GM19023 (cell line): Measurements from ENCODE around the gene MS4A18.
"Not testable (repeated sequence)": the region's sequence is repeated elsewhere in the genome, so short reads cannot be mapped to it uniquely, and the experiment has no call there.

Experiments used
- ATAC-seq: cut with Tn5 transposase; IDR thresholded peaks from one replicate; pipeline ENCODE4 v1.9.1; 2021; ENCODE audit warnings: mild to moderate bottlenecking, moderate library complexity; ENCODE audit not compliant: unreplicated experiment

Gene MS4A18

DNA sequence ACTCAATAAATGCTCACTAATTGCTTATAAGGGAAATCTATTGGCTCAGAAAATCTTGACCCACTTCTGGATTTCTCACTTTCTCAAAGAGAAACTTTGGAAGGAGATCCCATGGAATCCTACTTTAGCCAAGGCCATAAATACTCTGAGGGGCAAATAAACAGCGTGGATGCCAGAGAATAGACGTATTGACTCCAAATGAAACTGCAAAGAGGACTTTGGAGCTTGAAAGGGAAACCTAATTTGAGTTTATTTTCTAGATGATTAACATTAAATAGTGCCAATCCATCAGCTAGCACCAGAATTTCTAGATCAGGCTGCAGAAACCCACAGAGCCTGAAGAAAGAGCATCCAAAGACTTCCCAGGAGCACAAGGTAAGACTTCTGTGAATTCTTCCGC, at the start of gene MS4A18:
Gene MS4A18 (plus strand): TSS at position 301 of the 400 bp plus-strand sequence.
- no peak for ATAC-seq

DNA sequence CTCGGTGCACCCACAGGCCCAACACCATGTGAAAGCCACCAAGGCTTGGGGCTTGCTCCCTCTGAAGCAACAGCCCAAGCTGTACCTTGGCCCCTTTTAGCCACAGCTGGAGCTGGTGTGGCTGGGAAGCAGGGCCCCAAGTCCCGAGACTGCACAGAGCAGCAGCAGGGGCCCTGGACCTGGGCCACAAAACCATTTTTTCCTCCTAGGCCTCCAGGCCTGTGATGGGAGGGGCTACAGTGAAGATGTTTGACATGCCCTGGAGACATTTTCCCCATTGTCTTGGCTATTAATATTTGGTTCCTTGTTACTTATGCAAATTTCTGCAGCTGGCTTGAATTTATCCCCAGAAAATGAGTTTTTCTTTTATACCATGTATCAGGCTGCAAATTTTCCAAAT, 46.3 kb upstream of the MS4A18 start:
- ATAC-seq: not testable (repeated sequence)

DNA sequence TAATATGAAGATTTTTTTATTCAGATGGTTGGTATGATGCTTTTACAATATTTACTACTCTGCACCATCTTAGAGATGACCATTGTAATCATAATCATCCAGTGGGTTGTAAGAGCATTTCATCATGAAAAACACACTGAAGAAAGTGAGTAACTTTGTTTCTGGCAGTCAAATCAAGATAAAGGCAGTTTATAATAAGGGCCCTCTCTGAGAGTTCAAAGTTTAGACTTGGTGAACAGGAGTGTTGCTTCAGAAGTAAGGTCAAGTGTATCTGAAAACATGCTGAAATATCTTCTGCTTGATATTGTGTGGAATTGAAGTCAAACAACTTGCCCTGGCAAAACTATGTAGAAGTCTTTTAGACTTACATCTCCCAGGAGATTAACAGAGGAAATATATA, 44.6 kb upstream of the MS4A18 start:
- ATAC-seq: no peak

DNA sequence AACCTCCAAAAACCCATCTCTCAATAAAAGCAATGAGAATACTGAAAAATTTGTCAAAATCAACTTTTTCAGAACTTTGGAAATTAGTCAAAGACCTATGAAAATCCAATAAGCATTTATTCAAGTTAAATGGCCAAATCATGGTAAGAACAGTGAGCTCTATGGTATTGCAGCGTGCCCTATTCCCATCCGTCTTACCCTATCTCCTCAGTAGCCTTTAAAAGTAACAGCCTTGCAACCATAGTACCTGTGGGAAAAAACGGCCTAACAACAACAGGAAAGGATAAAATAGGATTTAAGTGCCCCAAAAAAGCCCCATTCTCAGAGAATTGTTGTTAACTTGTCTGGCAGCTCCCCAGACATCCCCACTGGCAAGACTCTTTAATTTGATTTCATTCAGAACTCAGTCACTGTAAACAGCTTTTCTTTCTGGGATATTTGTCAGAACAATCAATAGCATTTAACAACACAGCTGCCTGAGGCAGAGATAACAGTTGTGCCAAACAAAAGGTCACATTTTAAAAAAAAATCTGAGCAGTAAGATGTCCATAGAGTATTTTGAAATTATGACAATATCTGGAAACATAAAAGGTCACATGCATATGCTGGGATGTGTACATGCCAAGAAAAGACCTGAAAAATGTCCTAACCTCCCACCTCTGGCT, 43.9 kb upstream of the MS4A18 start:
- no peak for ATAC-seq

GRCh38 chr11:60684541-60684848, 40.0 kb upstream of the MS4A18 start:
- ATAC-seq: not testable (repeated sequence)

- ATAC-seq: no peak
Observed at GRCh38 chr11:60691661-60692060, 32.9 kb upstream of the MS4A18 start.

DNA sequence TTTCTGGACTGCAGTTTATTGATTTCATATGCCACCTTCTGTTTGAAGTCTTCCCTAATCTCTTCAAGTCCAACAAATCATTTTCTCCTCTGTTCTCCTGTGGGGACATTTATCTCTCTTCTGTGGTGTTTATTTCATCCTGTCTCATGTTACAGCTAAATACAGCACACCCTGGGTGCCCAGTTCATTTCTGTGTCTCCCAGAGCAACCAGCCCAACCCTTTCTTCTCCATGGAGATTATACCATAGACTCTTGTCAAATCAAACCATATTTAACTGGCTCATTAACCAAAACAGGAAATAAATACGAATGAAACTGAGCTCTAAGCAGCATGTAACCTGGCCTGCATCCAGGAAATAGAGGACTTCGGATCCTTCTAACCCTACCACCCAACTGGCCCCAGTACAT, 25.2 kb upstream of the MS4A18 start, which contains the start of gene MS4A8:
Gene MS4A8 (plus strand): TSS at position 329 of the 408 bp plus-strand sequence. CDS start 1,249 bp downstream, outside the sequence.
- ATAC-seq: no peak

- no peak for ATAC-seq
Observed at GRCh38 chr11:60699936-60700335, 24.6 kb upstream of the MS4A18 start.

DNA sequence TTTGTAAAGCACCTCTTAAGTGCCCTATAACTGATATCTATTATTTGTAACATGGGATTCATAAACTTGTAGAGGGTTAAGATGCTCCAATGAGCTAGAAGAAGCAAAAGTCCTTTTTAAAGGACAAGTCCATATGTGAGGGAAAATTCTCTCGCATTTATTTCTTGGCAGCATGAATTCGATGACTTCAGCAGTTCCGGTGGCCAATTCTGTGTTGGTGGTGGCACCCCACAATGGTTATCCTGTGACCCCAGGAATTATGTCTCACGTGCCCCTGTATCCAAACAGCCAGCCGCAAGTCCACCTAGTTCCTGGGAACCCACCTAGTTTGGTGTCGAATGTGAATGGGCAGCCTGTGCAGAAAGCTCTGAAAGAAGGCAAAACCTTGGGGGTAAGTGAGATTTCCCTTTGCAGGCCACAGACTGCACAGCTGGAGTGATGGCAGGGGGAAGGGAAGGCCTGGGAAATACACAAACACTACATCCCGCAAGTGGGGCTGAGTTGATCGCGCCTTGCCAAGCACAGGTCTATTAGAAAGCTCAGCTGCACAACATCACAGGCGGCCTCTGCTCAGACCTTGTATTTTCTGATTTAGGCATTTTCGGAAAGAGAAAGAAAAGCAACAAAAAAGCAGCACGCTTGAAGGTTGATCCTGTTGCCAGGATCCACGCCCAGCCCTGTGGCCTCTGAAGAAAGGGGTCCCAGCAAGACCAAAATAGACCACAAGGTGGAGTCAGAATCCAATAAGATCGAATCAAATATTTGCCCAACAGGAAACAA, 23.6 kb upstream of the MS4A18 start:
- no peak for ATAC-seq

DNA sequence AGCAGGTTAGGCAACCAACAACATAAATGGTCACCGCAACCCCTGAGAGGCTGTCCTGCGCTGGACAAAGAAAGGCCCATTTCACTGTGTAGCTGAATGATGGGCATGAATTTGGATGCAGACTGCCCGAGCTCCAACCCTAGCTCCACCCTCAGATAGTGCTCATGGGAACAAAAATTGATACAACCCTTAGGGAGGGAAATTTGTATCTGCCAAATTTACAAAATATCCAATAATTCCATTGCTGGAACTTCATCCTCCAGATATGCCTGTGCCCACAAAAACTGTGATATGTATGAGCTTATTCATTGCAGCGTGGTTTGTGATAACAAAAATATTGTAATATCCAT, 23.1 kb upstream of the MS4A18 start:
- ATAC-seq: no peak

- ATAC-seq: no peak
Observed at GRCh38 chr11:60703374-60703773, 21.1 kb upstream of the MS4A18 start.

GRCh38 chr11:60705895-60706294, 18.6 kb upstream of the MS4A18 start:
- ATAC-seq: no peak

DNA sequence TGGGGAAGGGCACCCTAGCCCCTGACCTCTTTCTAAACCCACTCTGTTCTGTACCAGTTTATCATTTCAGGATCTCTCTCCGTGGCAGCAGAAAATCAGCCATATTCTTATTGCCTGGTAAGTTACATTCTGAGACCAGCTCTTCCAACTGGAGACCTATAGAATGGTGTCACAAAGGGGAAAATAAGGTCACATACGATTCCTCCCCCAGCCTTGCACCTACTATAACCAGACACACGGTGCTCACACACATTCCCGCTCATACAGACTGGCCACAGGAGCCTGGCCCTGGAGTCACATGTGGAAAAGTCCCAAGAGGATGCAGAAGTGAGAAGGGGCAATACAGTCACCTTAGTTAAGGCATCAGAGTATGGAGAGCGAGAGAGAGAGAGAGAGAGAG, 17.6 kb upstream of the MS4A18 start:
- no peak for ATAC-seq

- ATAC-seq: no peak
Observed at GRCh38 chr11:60710482-60710881, 14.0 kb upstream of the MS4A18 start.

DNA sequence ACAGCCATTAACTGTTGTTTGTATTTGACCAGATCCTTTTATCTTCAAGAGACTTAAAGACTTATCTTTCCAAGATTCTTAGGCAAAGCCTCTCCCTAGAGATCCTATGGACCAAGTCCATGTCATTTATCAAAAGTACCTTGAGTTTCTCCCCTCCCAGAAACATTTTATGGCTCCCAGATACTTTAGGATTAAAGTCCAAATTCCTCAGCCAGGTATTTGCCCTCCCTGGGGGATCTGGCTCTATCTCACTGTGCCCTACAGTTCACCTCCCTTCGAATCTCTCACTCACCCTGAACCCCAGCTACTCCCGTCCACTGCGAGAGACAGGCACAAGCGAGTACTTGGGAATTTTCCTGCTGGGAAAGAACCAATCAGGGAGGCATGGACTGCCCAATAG, 13.2 kb upstream of the MS4A18 start:
- ATAC-seq: no peak

GRCh38 chr11:60713423-60713822, 11.1 kb upstream of the MS4A18 start:
- not testable (repeated sequence) for ATAC-seq

DNA sequence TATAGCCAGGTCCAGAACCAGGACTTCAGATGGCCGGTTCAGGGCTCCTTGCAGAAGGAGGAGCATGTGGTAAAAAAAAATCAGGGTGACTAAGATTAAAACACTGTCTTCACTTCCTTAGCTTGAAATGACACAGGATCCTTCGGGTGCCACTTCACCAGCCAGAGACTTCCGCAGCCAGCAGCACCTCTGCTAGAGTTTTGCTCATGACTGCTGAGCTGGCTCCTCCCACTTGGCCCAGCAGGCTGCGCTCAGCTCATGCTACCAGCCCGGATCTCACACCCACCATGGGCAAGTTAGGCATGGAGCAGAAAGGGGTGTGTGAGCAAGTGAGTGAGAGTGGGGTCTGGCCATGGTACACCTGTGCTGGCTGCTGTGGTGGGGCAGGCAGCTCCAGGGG, 6.6 kb upstream of the MS4A18 start:
- no peak for ATAC-seq

DNA sequence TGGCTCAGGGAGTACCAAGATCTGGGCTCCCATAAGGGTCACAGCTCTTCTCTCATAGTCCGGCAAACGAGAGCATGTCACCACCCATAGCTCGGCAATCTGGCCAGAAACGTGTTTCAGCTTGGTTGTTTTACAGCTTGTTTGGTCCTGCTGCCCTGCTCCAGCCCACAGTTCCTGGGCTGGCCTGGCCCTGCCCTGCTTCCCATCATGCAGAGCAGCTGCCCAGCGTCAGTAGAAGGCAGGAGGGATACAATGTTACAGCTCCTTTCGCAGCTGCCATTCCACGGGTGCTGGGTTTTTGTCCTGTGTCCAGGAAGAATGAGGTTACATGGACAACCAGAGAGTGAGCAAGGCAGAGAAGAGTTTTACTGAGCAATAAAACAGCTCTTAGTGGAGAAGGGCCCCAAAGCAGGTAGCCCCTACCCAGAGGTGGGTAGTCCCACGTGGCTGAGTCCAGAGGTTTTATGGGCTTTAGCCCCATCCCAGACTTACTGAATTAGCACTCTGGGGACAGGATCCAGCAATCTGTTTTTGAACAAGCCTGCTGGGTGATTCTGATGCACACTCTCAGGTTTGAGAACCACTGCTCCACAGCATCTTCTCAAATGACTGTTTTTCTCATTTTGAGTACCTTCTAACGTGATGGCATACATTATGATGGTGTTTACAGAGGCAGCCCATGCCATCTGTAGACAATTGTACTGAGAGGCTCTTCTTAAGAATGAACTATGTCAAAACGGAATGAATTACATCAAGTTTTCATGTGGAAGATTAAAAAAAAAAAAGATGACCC, 5.8 kb upstream of the MS4A18 start:
- no peak for ATAC-seq

- no peak for ATAC-seq
Observed at GRCh38 chr11:60719391-60719790, 5.1 kb upstream of the MS4A18 start.

- ATAC-seq: no peak
Observed at GRCh38 chr11:60720460-60720859, 4.1 kb upstream of the MS4A18 start.

- no peak for ATAC-seq
Observed at GRCh38 chr11:60725592-60725991, 1.1 kb downstream of the MS4A18 start.

- ATAC-seq: no peak
Observed at GRCh38 chr11:60731586-60731985, 7.1 kb downstream of the MS4A18 start.
